ENCODE measurements around the gene BIN2. TPM values are rescaled to one million over a fixed set of nuclear protein-coding genes. Genes with fewer than 3 reads are reported as not detected.
A peak's percentile ranks its signal among the peaks of the same experiment; 100 is the strongest.

BIN2 gene
- total and polyA plus RNA-seq, 2 experiments from 2014 or later = not detected

DNA sequence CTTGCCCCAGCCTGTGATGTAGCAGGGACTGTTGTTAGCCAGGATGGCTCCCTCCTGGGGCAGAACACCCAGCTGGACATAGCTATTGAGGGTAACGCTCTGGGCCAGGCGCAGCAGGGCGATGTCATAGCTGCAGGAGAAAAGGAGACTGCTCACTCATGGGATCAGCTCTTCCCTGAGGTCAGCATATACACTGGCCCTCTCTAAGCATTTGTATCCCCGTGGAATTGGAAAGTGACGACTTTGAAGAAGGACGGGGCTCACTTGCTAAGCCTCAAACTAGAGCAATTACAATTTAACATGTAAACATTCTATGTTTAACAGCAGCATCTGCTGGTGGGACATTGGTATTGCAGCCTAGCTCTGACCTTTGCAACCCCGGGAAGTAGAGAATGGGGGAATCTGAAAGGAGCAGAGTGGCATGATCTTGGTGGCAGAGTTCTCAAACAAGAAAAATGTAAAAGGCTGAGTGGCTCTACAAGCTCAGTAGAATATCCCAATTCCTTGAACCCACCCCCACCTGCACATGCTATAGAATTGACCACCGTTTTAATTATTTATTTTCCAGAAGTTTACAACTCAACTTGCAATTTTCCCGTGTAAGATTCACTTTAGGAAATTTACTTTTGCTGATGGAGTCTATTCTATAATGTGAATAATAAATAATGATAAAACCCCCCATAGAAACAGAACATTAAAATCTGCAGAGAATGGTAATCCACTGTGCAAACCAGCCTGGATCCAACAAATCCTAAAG is 17.5 kb upstream of the BIN2 start:
- peak overlapping the region; percentile 46; the same call in 2 of the 3 replicates for H3K4me3 Mint-ChIP-seq
- no peaks in the 10 kb centered on the region for H3K36me3 Mint-ChIP-seq (ENCODE audit: low read depth)
- H3K4me1 Mint-ChIP-seq = peaks cover 8% of the 10 kb centered on the region
- peaks cover 2% of the 10 kb centered on the region for H3K27me3 Mint-ChIP-seq (ENCODE audit: insufficient read depth, low read depth, poor library complexity)
- H3K4me2 ChIP-seq = peak overlapping the region; percentile 56
- DNase-seq (ENCODE audit: low spot score) (peak; percentile 92), ATAC-seq (peak; percentile 83)
- H3K27ac Mint-ChIP-seq = no peak overlapping the region
- H3K36me3 ChIP-seq (ENCODE audit: insufficient read depth) = no peaks in the 10 kb centered on the region
- TF ChIP-seq JUNB (IDR thresholded peaks at IDR 0.05; ENCODE audit: unreplicated experiment) = no peak
- TF ChIP-seq ZNF462 (CRISPR knock-in tag; IDR thresholded peaks at IDR 0.05) = no peak
- peak; percentile 97 to 99 for TF ChIP-seq CTCF (conservative IDR thresholded peaks at IDR 0.05; ENCODE audit: low read depth in 2 of 2)
- TF ChIP-seq CREB1 (CRISPR knock-in tag; IDR thresholded peaks at IDR 0.05; ENCODE audit: low read depth) = no peak
- TF ChIP-seq, protein P1, sequence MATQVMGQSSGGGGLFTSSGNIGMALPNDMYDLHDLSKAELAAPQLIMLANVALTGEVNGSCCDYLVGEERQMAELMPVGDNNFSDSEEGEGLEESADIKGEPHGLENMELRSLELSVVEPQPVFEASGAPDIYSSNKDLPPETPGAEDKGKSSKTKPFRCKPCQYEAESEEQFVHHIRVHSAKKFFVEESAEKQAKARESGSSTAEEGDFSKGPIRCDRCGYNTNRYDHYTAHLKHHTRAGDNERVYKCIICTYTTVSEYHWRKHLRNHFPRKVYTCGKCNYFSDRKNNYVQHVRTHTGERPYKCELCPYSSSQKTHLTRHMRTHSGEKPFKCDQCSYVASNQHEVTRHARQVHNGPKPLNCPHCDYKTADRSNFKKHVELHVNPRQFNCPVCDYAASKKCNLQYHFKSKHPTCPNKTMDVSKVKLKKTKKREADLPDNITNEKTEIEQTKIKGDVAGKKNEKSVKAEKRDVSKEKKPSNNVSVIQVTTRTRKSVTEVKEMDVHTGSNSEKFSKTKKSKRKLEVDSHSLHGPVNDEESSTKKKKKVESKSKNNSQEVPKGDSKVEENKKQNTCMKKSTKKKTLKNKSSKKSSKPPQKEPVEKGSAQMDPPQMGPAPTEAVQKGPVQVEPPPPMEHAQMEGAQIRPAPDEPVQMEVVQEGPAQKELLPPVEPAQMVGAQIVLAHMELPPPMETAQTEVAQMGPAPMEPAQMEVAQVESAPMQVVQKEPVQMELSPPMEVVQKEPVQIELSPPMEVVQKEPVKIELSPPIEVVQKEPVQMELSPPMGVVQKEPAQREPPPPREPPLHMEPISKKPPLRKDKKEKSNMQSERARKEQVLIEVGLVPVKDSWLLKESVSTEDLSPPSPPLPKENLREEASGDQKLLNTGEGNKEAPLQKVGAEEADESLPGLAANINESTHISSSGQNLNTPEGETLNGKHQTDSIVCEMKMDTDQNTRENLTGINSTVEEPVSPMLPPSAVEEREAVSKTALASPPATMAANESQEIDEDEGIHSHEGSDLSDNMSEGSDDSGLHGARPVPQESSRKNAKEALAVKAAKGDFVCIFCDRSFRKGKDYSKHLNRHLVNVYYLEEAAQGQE (IDR thresholded peaks at IDR 0.05; ENCODE audit: unreplicated experiment) = no peak
- TF ChIP-seq EZH2 (IDR thresholded peaks at IDR 0.05; ENCODE audit: low read depth, unreplicated experiment) = no peak
- no peak for TF ChIP-seq EZH2phosphoT487 (IDR thresholded peaks at IDR 0.05; ENCODE audit: unreplicated experiment)
- H2AFZ ChIP-seq = peak overlapping the region; percentile 53; the same call in 1 of the 2 replicates
- no peaks in the 10 kb centered on the region for H3K4me1 ChIP-seq (ENCODE audit: insufficient read depth)
- no peaks in the 10 kb centered on the region for H3K9me3 Mint-ChIP-seq
- no peaks in the 10 kb centered on the region for H3F3A ChIP-seq (replicated peaks; ENCODE audit: low read depth)
- H3K9me2 ChIP-seq (ENCODE audit: insufficient read depth) = no peaks in the 10 kb centered on the region; the same call in 1 of the 2 replicates
- no peaks in the 10 kb centered on the region for H4K20me1 ChIP-seq (replicated peaks; ENCODE audit: insufficient read depth)
- H3K27me3 ChIP-seq (ENCODE audit: insufficient read depth) = no peaks in the 10 kb centered on the region
- H3K79me2 ChIP-seq (replicated peaks; ENCODE audit: insufficient read depth) = no peaks in the 10 kb centered on the region
- no peak overlapping the region for H3K27ac ChIP-seq (ENCODE audit: low read depth)
- peak overlapping the region; percentile 28; the same call in 1 of the 2 replicates for H3K4me3 ChIP-seq

All from GM23338 (cell line).